Immature natural killer cell (primary cell): ENCODE results near the gene ARHGEF28. TPM values are rescaled to one million over a fixed set of nuclear protein-coding genes. Genes with fewer than 3 reads are reported as not detected.

Experiments
- DNase-seq, 3 donors: peaks; one replicate each; pipeline ENCODE4 v3.0.0; 2022; ENCODE audit warnings: mixed read lengths in 1 of 3
- H3K27ac Mint-ChIP-seq, 6 donors: one replicate each; pipeline ENCODE4 v1.8.0; 2020; ENCODE audit warnings: mixed read lengths in 6 of 6, mild to moderate bottlenecking in 5 of 6, inconsistent platforms in 4 of 6, moderate library complexity in 3 of 6
- H3K27me3 Mint-ChIP-seq, 3 donors: one replicate each; pipeline ENCODE4 v1.8.0; 2020 to 2021; ENCODE audit warnings: low read depth in 3 of 3, mild to moderate bottlenecking in 3 of 3, mixed read lengths in 3 of 3, moderate library complexity in 3 of 3, inconsistent platforms in 1 of 3
- H3K36me3 Mint-ChIP-seq, 3 donors: one replicate each; pipeline ENCODE4 v1.8.0; 2020; ENCODE audit warnings: mixed read lengths in 3 of 3, inconsistent platforms in 2 of 3, mild to moderate bottlenecking in 2 of 3
- H3K4me1 Mint-ChIP-seq, 2 donors: one replicate each; pipeline ENCODE4 v1.8.0; 2020; ENCODE audit warnings: inconsistent platforms in 2 of 2, mild to moderate bottlenecking in 2 of 2, mixed read lengths in 2 of 2, moderate library complexity in 1 of 2
- H3K4me3 Mint-ChIP-seq, 5 donors: one replicate each; pipeline ENCODE4 v1.8.0; 2020; ENCODE audit warnings: mild to moderate bottlenecking in 5 of 5, mixed read lengths in 5 of 5, inconsistent platforms in 3 of 5, moderate library complexity in 3 of 5
- H3K9me3 Mint-ChIP-seq, 6 donors: one replicate each; pipeline ENCODE4 v1.8.0; 2020; ENCODE audit warnings: mild to moderate bottlenecking in 6 of 6, mixed read lengths in 6 of 6, inconsistent platforms in 4 of 6, moderate library complexity in 3 of 6
- polyA plus RNA-seq, 3 donors: library from polyadenylated mRNA; unstranded; fragments of 300-500 nt; fragmentation: Illumina TruSeq; gene quantifications; one replicate each; pipeline ENCODE4 v1.2.3, GENCODE V29; 2021

The ARHGEF28 gene
- polyA plus RNA-seq, 3 donors from 2014 or later: 0.66 to 0.85 TPM; not detected in 1

GRCh38 chr5:73892218-73892617, 266.2 kb downstream of the ARHGEF28 start:
- Mint-ChIP-seq H3K9me3 (no peaks in the 10 kb centered on the region), H3K36me3 (peaks cover 4 to 38% (median 13%) of the 10 kb centered on the region in 3 donors), H3K4me3 (no peak overlapping the region), H3K27ac (no peak overlapping the region), H3K27me3 (peaks cover 0 to 5% (median 3%) of the 10 kb centered on the region in 3 donors), H3K4me1 (no peaks in the 10 kb centered on the region)
- DNase-seq: no peak

- H3K27me3 Mint-ChIP-seq: peaks cover 0 to 5% (median 3%) of the 10 kb centered on the region in 3 donors
- H3K9me3 Mint-ChIP-seq: no peaks in the 10 kb centered on the region
- no peak overlapping the region for H3K4me3 Mint-ChIP-seq
- DNase-seq: no peak
- no peak overlapping the region for H3K27ac Mint-ChIP-seq
- H3K36me3 Mint-ChIP-seq: peaks cover 4 to 38% (median 13%) of the 10 kb centered on the region in 3 donors
- no peaks in the 10 kb centered on the region for H3K4me1 Mint-ChIP-seq
Observed at GRCh38 chr5:73892806-73893205, 266.8 kb downstream of the ARHGEF28 start.

GRCh38 chr5:73893813-73894212, 267.8 kb downstream of the ARHGEF28 start:
- Mint-ChIP-seq H3K36me3 (peaks cover 8 to 38% (median 13%) of the 10 kb centered on the region in 3 donors), H3K27ac (no peak overlapping the region), H3K27me3 (peaks cover 0 to 5% (median 3%) of the 10 kb centered on the region in 3 donors), H3K9me3 (no peaks in the 10 kb centered on the region), H3K4me1 (no peaks in the 10 kb centered on the region), H3K4me3 (no peak overlapping the region)
- DNase-seq: no peak

GRCh38 chr5:73894860-73895259, 268.9 kb downstream of the ARHGEF28 start:
- peaks cover 0 to 5% (median 3%) of the 10 kb centered on the region in 3 donors for H3K27me3 Mint-ChIP-seq

GRCh38 chr5:73895471-73895870, 269.5 kb downstream of the ARHGEF28 start:
- Mint-ChIP-seq H3K36me3 (peaks cover 8 to 38% (median 13%) of the 10 kb centered on the region in 3 donors), H3K27ac (no peak overlapping the region), H3K4me1 (no peaks in the 10 kb centered on the region), H3K4me3 (no peak overlapping the region), H3K9me3 (no peaks in the 10 kb centered on the region), H3K27me3 (peaks cover 0 to 3% (median 2%) of the 10 kb centered on the region in 3 donors)
- no peak for DNase-seq

More at GRCh38 chr5:73894860-73895259, 268.9 kb downstream of the ARHGEF28 start:
- Mint-ChIP-seq H3K36me3 (peaks cover 8 to 38% (median 13%) of the 10 kb centered on the region in 3 donors), H3K4me3 (no peak overlapping the region), H3K27ac (no peak overlapping the region), H3K4me1 (no peaks in the 10 kb centered on the region), H3K9me3 (no peaks in the 10 kb centered on the region)
- DNase-seq: no peak

GRCh38 chr5:73896097-73896496, 270.1 kb downstream of the ARHGEF28 start:
- no peak overlapping the region for H3K27ac Mint-ChIP-seq
- H3K36me3 Mint-ChIP-seq: peaks cover 8 to 38% (median 16%) of the 10 kb centered on the region in 3 donors
- DNase-seq: no peak
- H3K4me1 Mint-ChIP-seq: no peaks in the 10 kb centered on the region
- no peak overlapping the region for H3K4me3 Mint-ChIP-seq
- H3K9me3 Mint-ChIP-seq: no peaks in the 10 kb centered on the region
- H3K27me3 Mint-ChIP-seq: peaks cover 0 to 4% (median 3%) of the 10 kb centered on the region in 3 donors

GRCh38 chr5:73896668-73897067, 270.7 kb downstream of the ARHGEF28 start:
- Mint-ChIP-seq H3K4me3 (no peak overlapping the region), H3K9me3 (no peaks in the 10 kb centered on the region), H3K4me1 (no peaks in the 10 kb centered on the region), H3K36me3 (peaks cover 8 to 38% (median 16%) of the 10 kb centered on the region in 3 donors), H3K27me3 (peaks cover 0 to 4% (median 3%) of the 10 kb centered on the region in 3 donors), H3K27ac (no peak overlapping the region)
- DNase-seq: no peak

- Mint-ChIP-seq H3K4me1 (no peaks in the 10 kb centered on the region), H3K27ac (no peak overlapping the region), H3K4me3 (no peak overlapping the region), H3K27me3 (peaks cover 0 to 2% (median 0%) of the 10 kb centered on the region in 3 donors), H3K36me3 (peaks cover 4 to 30% (median 10%) of the 10 kb centered on the region in 3 donors), H3K9me3 (no peaks in the 10 kb centered on the region)
- DNase-seq: no peak
Observed at GRCh38 chr5:73897893-73898292, 271.9 kb downstream of the ARHGEF28 start.

- DNase-seq: no peak
- Mint-ChIP-seq H3K4me3 (no peak overlapping the region), H3K4me1 (no peaks in the 10 kb centered on the region), H3K27ac (no peak overlapping the region), H3K36me3 (peaks cover 3 to 21% (median 4%) of the 10 kb centered on the region in 3 donors), H3K9me3 (no peaks in the 10 kb centered on the region), H3K27me3 (peaks cover 0 to 2% (median 0%) of the 10 kb centered on the region in 3 donors)
Observed at GRCh38 chr5:73899055-73899454, 273.1 kb downstream of the ARHGEF28 start.

GRCh38 chr5:73899916-73900315, 273.9 kb downstream of the ARHGEF28 start:
- no peak for DNase-seq
- Mint-ChIP-seq H3K9me3 (no peaks in the 10 kb centered on the region), H3K27me3 (peaks cover 0 to 5% (median 0%) of the 10 kb centered on the region in 3 donors), H3K27ac (peak overlapping the region in 1 of 6 donors; percentile 43), H3K4me3 (no peak overlapping the region), H3K4me1 (no peaks in the 10 kb centered on the region), H3K36me3 (peaks cover 3 to 17% (median 4%) of the 10 kb centered on the region in 3 donors)

- no peak for DNase-seq
- H3K27ac Mint-ChIP-seq: no peak overlapping the region
Observed at GRCh38 chr5:73900566-73900965, 274.6 kb downstream of the ARHGEF28 start.

GRCh38 chr5:73901043-73901442, 275.0 kb downstream of the ARHGEF28 start:
- no peak for DNase-seq
- H3K27me3 Mint-ChIP-seq: peaks cover 0 to 7% (median 0%) of the 10 kb centered on the region in 3 donors
- peaks cover 3 to 11% (median 4%) of the 10 kb centered on the region in 3 donors for H3K36me3 Mint-ChIP-seq
- H3K4me3 Mint-ChIP-seq: no peak overlapping the region
- no peaks in the 10 kb centered on the region for H3K9me3 Mint-ChIP-seq
- H3K27ac Mint-ChIP-seq: no peak overlapping the region
- no peaks in the 10 kb centered on the region for H3K4me1 Mint-ChIP-seq

More at GRCh38 chr5:73900566-73900965, 274.6 kb downstream of the ARHGEF28 start:
- Mint-ChIP-seq H3K4me3 (no peak overlapping the region), H3K36me3 (peaks cover 3 to 13% (median 4%) of the 10 kb centered on the region in 3 donors), H3K9me3 (no peaks in the 10 kb centered on the region), H3K4me1 (no peaks in the 10 kb centered on the region), H3K27me3 (peaks cover 0 to 7% (median 0%) of the 10 kb centered on the region in 3 donors)

- no peak for DNase-seq
- Mint-ChIP-seq H3K27me3 (peaks cover 0 to 7% (median 0%) of the 10 kb centered on the region in 3 donors), H3K36me3 (peaks cover 3 to 7% (median 4%) of the 10 kb centered on the region in 3 donors), H3K27ac (no peak overlapping the region), H3K9me3 (no peaks in the 10 kb centered on the region), H3K4me1 (no peaks in the 10 kb centered on the region), H3K4me3 (no peak overlapping the region)
Observed at GRCh38 chr5:73901455-73901854, 275.5 kb downstream of the ARHGEF28 start.

GRCh38 chr5:73902327-73903051, 276.5 kb downstream of the ARHGEF28 start:
- H3K36me3 Mint-ChIP-seq: peaks cover 3 to 4% (median 4%) of the 10 kb centered on the region in 3 donors
- DNase-seq: peak; percentile 31 to 57 (median 38)
- H3K9me3 Mint-ChIP-seq: no peaks in the 10 kb centered on the region
- H3K4me1 Mint-ChIP-seq: no peaks in the 10 kb centered on the region
- no peak overlapping the region for H3K4me3 Mint-ChIP-seq
- no peak overlapping the region for H3K27ac Mint-ChIP-seq
- peaks cover 0 to 7% (median 0%) of the 10 kb centered on the region in 3 donors for H3K27me3 Mint-ChIP-seq
